Stimulated activated CD4-positive, alpha-beta T cell treated with anti-CD3 and anti-CD28 coated beads, Interleukin-4, amount 100 ng/mL, for 48 hours (primary cell): ENCODE measurements around the gene CNTNAP3B.
"Not testable (repeated sequence)": the region's sequence is repeated elsewhere in the genome, so short reads cannot be mapped to it uniquely, and the experiment has no call there.

Experiments used
- DNase-seq, 2 donors: peaks; one replicate each; pipeline ENCODE4 v3.0.0-alpha.2; 2020; ENCODE audit warnings: low read depth in 2 of 2

The CNTNAP3B gene

DNA sequence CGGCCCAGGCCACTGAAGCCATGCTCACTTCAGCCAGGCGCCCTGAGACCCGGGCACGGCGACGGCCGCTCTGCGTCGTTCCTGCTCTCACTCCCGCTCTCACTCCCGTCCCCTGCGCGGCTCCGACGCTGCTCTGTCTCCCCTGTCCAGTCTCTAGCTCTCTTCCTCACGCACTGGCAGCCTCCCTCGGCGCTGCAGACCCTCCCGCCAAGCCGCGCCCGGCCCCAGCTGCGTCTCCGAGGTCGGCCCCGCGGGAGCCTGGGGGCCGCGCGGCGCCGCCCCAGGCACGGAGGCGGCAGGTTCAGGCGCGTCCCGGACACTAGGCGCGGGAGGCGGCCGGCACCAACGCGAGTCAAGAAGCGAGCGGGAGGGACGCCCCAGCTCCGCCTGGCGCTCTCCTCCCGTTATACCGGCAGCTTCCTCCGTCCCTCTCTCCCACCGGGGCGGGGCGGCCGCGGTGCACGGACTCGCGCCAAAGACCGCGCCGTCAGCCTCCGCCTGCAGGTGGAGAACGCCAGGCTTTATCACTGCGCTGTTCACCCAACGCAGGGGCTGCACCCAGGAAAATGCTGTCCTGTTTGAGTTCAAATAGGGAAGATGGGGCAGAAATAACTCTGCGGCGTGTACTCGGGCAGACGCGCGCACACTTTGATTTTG, at the start of gene CNTNAP3B:
TSS of gene CNTNAP3B (minus strand) at position 354 of the 657 bp plus-strand sequence. CDS start at position 22, 332 bp downstream.
- peak in 1 of 2 donors; percentile 0 for DNase-seq

DNA sequence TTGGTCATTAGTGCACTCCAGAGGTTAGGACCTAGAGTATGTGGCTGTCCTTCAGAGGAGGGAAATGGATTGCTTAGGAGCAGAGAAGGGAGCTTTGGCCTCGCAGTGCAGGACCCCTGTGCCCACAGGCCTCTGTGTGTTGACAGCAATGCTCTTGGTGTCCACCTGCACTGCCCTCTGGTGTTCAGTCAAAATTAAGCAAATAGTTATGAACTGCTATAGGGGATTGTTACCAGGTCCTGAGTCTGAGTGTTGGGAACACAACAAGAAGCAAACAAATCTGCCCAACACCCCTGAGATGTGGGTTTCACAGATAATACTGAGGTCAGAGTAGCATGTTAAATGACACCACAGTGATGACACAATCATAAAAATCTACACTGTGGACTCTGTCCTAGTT, 31.1 kb upstream of the CNTNAP3B start:
- not testable (repeated sequence) for DNase-seq

- DNase-seq, result not testable (repeated sequence)
Measured at GRCh38 chr9:42127056-42127841, 2.0 kb downstream of the CNTNAP3B start.

DNA sequence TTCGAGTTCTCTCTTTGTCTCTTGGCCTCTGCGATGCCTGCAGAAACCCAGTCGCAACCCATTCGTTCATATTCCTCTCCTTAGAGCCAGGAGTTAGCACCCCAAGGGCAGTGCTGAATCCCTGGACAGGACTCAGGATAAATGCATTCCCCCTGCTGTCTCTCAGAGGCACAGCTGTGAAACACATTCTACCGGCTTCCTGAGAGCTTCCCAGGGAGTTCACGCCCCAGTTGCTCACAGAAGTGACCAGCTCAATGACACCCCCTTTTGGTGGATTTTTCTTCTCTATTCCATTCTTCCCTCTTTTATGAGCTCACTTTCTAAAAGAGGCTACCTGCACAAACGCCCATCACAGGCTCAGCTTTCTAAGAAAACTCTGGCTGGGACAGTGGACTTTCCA, 8.2 kb downstream of the CNTNAP3B start:
- DNase-seq, result not testable (repeated sequence)

DNA sequence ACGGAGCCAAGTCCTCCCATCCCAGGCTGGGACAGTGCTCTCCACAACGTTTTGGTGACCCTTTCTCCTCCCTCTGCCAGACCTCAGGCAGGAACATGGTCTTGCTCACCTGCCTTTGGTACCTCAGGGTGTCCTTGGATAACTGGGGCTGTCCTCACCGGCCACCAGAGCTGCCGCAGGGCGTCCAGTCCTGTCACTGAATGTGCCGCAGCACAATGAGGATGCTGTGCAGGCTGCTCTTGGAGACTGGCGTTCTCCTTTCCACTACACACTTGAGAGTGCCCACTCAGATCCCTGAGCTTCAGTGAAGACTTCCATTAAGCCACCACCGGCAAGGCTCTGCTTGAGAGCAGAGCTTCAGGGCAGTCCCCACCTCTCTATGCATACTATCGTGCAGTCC, 33.3 kb downstream of the CNTNAP3B start:
- not testable (repeated sequence) for DNase-seq

DNA sequence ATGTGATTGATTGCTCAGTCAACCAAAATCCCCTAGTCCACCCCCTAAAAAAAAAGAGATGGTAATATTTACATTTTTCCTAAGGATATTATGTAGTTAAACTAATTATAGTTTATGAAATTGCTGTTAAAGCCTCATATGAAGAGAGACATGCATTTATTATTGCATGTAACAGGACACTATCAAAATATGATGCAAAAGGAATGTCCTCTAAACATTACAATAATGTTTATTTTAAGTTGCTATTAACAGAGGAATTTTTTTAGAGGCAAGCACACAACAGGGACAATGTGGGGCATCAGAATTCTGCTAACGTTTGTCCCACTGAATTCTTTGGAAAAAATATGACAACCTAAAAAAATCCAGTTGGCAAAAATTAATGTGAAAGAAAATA, 44.7 kb downstream of the CNTNAP3B start:
- DNase-seq, result not testable (repeated sequence)

- not testable (repeated sequence) for DNase-seq
Measured at GRCh38 chr9:42083877-42084558, 45.2 kb downstream of the CNTNAP3B start.

GRCh38 chr9:42080376-42080775, 48.9 kb downstream of the CNTNAP3B start:
- not testable (repeated sequence) for DNase-seq

- DNase-seq, result not testable (repeated sequence)
Measured at GRCh38 chr9:42074868-42075267, 54.4 kb downstream of the CNTNAP3B start.

- DNase-seq, result not testable (repeated sequence)
Measured at GRCh38 chr9:42071026-42071425, 58.2 kb downstream of the CNTNAP3B start.

- not testable (repeated sequence) for DNase-seq
Measured at GRCh38 chr9:42070035-42070799, 59.0 kb downstream of the CNTNAP3B start.

GRCh38 chr9:42053874-42054273, 75.4 kb downstream of the CNTNAP3B start:
- not testable (repeated sequence) for DNase-seq

DNA sequence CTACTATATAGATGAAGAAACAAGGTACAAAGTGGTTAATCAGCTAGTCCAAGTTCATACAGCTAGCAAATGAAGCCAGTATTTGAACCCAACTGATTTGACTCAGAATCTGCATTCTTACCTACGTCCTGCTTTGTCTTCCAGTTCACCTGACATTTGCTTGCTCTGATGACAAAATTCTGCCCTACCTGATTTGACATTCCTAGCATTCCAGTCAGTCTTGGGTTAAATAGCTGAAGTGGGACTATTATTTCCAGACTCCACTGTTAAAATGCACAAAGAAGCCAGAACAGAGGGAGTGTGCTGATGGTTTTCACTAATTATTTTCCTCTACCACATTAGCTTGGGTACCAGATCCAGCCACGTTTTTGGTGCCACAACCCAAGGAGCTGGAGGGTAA, 78.5 kb downstream of the CNTNAP3B start:
- DNase-seq, result not testable (repeated sequence)

GRCh38 chr9:42044422-42045010, 84.7 kb downstream of the CNTNAP3B start:
- DNase-seq, result not testable (repeated sequence)

DNA sequence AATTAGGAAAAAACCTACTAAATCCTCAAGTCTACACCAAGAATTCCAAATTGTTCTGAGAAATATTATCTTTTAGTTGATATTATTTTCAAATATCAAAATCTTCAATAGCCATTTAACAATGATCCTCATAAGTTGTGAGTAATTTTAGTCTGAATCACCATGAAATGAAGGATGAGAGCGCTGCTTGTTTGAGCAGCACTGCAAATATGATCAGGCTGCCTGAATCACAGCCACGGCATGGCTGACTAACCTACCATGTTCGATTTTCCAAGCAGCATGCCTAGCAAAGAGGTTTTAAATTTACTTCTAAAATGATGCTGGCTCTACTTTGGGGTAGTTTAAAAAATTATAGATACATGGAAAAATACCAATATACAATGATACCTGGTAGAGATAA, 95.7 kb downstream of the CNTNAP3B start:
- DNase-seq, result not testable (repeated sequence)

- DNase-seq, result not testable (repeated sequence)
Measured at GRCh38 chr9:42020639-42021038, 108.6 kb downstream of the CNTNAP3B start.

DNA sequence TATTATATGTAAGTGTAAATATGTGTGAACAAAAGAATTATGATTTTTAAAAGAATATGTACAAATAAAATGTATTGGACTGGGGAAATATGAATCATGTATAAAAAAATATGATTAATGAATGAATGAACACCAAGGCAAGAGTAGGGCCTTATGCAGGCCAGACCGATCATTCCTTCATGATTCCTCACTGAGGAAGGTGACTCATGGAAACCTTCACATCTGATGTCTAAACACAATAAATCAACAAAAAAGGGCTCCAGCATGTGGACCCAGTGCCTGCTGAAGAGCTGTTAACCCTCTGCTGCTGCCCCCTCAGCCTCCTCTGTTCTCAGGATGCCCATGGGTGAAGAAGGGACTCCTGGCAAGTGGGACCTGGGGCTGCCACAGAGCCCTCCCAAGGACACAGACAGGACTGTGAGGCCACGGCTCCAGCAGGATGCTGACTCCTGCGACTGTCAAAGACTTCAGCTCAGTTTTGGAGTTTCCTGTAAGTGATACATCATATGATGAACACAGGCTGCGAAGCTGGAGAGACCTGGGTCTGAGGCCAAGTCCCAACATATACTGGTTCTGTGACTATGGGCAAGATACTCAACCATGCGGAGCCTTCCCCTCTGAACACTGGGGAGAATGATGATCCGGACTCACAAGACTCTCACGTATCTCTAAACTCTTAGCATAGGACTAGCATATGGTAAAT, 110.9 kb downstream of the CNTNAP3B start:
- not testable (repeated sequence) for DNase-seq

GRCh38 chr9:42014317-42014716, 114.9 kb downstream of the CNTNAP3B start:
- not testable (repeated sequence) for DNase-seq

GRCh38 chr9:41991607-41992006, 137.6 kb downstream of the CNTNAP3B start:
- DNase-seq, result not testable (repeated sequence)

DNA sequence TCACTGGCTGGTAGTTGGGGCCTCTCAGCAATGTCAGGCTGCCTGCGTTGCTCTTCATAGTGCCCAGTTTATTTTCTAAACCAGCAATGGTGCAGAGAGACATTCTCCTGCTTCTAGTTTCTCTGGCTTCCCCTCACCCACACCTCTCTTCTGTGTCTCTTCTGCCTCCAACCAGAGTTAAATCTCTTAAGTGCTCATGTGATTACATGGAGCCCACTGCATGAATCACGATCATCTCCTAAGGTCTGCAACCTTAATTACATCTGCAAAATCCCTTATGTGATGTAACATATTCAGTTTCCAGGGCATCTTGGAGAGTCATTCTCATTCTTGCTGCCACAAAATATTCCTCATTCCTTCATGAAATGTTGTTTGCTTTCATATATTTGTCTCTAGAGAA, 149.0 kb downstream of the CNTNAP3B start:
- not testable (repeated sequence) for DNase-seq
